GM18907 (cell line): ENCODE results near the gene MSRB3.
"Not testable (repeated sequence)": the region's sequence is repeated elsewhere in the genome, so short reads cannot be mapped to it uniquely, and the experiment has no call there.

ENCODE experiments used
- ATAC-seq: cut with Tn5 transposase; IDR thresholded peaks from one replicate; pipeline ENCODE4 v1.9.1; 2021; ENCODE audit warnings: mild to moderate bottlenecking, moderate library complexity; ENCODE audit not compliant: unreplicated experiment

The MSRB3 gene

GRCh38 chr12:65285532-65285931 lies 7.0 kb downstream of the MSRB3 start:
- not testable (repeated sequence) for ATAC-seq

DNA sequence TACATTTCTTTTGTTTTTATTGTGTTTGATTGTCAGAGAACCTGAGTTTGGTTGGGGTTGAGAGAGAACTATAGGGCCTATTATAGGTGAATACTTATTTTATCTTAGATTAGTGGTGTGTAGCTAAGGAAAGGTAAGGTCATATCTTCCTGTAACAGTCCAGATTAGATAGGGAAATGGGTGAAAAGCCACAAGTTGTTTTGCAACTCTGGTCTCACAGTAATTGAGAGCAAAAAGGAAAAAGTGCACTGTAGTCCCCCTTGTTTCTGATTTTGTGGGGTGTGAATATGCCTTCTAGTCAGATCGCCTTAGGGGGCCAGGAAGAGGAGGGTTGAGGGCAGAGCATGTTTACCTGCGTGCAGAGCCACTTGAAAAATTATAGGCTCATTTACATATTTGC lies 8.9 kb downstream of the MSRB3 start:
- ATAC-seq = no peak

DNA sequence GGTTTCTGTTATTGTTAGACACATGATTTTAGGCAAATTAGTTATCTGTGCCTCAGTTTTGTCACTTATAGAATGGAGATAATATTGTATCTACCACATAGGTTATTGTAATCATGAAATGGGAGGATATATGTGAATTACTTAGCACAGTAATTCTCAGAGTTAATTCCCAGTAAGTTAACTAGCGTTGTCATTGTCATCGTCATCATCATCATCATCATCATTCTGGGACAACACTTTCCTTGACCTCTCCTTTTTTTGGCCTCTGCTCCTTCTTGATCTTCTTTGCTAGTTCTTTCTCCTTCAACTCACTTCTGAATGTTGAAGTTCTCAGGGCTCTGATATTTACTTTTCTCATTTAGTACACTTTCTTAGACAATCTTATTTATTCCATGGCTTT lies 13.8 kb downstream of the MSRB3 start:
- no peak for ATAC-seq

- ATAC-seq = no peak
These were observed 15.3 kb downstream of the MSRB3 start for GRCh38 chr12:65293735-65294134.

DNA sequence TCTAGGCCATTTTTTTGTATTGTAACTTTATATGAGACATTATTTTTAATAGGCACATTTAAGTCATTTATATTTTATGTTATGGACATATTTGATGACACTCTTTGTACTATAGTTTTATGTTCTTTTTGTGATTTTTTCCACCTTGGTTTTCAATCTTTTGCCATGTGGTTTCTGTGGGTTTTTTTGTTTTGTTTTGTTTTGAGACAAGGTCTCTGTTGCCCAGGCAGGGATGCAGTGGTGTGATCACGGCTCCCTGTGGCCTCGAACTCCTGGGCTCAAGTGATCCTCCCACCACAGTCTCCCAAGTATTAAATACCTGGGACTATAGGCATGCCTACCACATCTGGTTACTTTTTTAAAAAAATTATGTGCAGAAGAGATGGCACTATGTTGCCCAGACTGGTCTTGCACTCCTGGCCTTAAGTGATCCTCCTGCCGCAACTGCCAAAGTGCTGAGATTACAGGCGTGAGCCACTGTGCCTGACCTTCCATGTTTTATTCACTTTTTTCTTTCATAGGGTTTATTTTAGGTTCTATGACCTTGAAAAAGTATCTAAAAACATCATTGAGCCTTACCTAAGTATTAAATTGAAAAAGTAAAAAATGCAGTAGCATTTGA lies 16.3 kb downstream of the MSRB3 start:
- ATAC-seq = no peak

DNA sequence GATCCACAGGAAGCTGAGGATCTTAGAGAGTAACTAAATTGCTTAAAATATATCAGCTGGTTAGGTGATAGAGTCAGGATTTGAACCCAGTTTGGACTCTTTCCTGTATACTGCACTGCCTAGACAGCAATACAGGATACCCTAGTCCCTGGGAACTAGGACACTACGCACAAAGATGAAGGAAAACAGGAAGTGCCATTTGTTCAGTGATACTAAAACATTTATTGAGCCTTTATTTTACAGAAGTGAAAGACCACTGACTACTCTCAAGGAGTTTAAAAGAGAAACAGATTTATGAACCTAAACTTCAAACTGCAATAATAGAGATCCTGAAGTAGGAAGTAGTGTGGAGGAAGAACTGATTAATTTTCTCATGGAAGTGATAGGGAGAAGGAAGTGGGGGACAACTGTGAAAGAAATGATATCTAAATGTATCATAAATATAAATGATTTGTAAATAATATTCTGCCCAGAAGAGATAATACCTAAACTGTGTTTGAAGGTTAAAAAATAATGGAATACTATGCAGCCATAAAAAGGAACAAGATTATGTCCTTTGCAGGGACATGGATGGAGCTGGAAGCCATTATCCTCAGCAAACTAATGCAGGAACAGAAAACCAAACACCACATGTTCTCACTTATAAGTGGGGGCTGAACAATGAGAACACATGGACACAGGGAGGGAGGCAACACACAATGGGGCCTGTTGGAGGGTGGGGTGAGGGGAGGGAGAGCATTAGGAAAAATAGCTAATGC lies 18.2 kb downstream of the MSRB3 start:
- ATAC-seq = no peak

GRCh38 chr12:65300097-65300496 lies 21.6 kb downstream of the MSRB3 start:
- ATAC-seq = no peak

DNA sequence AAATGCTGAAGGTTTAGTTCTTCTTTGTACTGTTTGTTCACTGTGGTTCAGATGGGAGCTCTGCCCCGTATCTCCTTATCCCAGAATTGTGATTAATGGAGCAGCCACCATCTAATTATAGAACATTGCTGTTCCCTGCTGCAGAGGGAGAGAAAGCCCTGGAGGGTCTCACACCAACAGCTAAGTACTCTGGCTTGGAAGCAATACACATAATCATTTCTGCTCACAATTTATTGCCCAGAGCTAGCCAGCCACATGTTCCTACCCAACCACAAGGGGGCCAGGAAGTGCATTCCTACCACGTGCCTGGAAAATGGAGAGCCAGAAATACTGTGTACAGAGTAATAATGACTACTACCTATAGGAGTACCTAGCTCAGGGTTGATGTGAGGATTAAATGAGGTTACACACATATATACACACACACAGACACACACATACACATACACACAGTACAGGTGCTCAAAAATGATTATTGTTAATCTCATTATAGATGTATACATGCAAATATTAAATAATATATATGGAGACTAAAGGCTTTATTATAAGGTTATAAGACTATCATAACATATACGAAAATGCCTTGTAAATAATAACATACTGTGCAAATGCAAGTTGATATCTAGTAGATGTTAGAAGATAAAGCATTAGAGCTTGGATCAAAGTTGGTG lies 22.3 kb downstream of the MSRB3 start:
- no peak for ATAC-seq

GRCh38 chr12:65302891-65303290 lies 24.4 kb downstream of the MSRB3 start:
- no peak for ATAC-seq

DNA sequence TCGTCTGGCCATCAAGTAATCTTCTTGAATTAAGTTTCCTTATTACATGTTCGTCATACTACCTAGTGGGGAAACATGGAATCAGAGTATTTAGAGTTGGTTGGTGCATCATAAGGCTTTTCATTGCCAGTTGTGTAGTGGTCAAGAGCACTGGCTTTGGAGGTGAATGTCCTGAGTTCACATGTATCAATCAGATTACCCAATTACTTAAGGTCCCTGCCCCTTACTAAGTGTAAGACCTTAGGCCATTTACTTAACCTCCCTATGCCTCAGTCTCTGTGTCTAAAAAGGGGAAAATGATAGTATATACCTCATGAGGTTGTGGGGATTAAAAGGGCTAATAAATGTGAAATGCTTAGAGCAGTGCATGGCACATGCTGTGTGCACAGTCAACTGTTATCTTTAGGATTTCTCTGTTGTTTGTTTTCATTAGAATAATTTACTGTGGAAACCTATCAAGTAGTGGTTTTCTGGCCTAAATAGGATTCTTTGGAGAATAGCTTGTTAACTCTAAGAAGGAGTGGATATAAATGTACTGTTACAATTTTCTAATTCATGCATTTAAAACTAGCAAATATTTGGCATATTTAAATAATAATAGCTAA lies 27.0 kb downstream of the MSRB3 start:
- no peak for ATAC-seq

- no peak for ATAC-seq
These were observed 28.1 kb downstream of the MSRB3 start for GRCh38 chr12:65306366-65307168.

- ATAC-seq = no peak
These were observed 28.7 kb downstream of the MSRB3 start for GRCh38 chr12:65307169-65307501.

DNA sequence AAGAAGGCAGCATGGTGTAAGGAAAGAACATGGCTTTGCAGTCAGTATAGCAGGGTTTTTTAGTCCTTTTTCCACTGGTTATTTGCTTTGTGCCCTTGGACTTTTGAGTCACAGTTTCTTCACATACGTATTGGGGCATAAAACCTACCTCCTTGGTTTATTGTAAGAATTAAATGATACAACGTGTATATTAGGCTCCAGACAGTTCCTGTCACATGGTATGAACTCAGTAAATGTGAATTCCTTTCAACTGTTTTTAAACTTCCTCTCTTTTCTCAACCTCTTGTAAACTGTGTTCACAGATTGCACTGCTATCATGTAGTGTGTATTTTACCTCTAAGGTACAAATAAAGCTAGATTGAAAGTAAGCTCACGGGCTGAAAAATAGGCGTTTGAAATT lies 29.5 kb downstream of the MSRB3 start:
- no peak for ATAC-seq

DNA sequence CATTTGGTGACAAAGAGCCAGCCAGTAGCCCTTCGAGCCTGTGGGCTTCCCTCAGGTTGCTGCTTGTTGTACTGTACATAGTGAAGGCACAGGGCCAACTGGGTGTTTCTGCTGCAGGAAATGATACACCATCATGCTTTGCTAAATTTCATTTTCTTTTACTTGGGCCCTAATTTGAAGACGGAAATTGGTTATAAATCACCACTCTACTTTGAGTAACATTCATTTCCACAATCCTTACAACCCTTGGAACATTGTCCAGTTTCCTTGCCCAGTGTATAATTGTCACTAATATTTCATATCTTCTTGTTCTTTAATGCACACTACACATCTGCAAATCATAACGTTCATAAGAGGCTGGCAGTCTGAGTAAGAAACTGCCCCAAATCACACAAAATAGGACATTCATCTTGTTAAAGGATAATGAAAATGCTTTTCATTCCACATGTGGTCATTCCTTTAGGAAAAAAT lies 30.2 kb downstream of the MSRB3 start:
- ATAC-seq = no peak

GRCh38 chr12:65311260-65311659 lies 32.8 kb downstream of the MSRB3 start:
- ATAC-seq = no peak

DNA sequence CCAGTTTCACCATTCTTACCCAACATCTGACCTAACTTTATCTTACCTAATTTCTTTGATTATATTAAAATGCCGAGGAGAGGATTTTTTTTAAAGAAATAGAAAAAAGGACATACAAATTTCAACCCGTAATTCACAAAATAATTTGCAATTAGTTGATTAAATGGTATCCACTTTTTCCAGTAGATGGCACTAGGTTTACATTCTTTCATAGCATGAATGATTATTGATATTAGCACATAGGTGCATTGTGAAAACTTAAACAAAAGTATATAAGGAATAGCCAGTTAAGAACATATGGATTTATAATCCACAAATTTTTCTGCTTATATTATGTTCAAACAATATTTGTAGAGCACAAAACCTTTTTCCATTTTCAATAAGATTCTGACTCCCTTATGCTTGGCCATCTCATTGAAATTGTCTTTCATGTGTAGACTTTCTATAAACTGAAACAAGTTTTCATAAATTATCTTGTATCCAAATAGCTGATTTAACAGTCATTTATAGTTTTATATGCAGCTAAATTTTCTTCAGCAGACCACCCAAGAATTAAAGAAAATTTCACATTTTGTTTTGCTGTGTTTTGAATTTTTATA lies 35.3 kb downstream of the MSRB3 start:
- ATAC-seq = no peak

- ATAC-seq = not testable (repeated sequence)
These were observed 36.8 kb downstream of the MSRB3 start for GRCh38 chr12:65315238-65315637.

GRCh38 chr12:65318186-65318685 lies 39.8 kb downstream of the MSRB3 start:
- no peak for ATAC-seq

DNA sequence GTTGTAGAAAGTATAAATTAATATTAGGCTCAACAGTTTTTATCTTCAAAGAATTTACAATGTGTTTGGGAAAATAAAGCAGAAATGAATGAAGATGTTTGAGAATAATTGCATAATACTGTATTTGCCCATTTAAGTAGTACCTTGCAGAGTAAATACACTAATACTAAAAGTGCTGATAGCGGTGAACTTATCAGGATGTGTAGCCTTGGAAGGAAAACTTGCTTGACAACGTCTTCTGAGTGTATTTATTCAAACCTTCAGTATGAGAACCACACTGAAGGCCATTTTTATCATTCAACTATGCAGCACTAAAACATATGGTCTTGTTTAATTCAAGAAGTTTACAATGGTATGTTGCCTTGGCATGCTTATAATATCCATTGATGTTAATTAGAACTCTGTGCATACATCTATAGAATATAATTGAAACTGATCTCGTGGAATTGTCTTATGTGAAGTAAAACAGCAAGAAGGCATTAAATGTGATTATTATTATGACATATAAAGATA lies 41.3 kb downstream of the MSRB3 start:
- ATAC-seq = no peak

- ATAC-seq = no peak
These were observed 44.6 kb downstream of the MSRB3 start for GRCh38 chr12:65323070-65323469.
